CD4-positive, CD25-positive, alpha-beta regulatory T cell (primary cell): ENCODE data around the gene EZR. TPM values are rescaled to one million over a fixed set of nuclear protein-coding genes. Genes with fewer than 3 reads are reported as not detected.

Experiments
- ATAC-seq, 2 donors: fragments of 150-1000 bp; cut with Tn5 transposase; one replicate each; pipeline ENCODE4 v1.10.0; 2021; ENCODE audit warnings: low read depth in 2 of 2, moderate number of reproducible peaks in 2 of 2, moderate library complexity in 1 of 2
- DNase-seq, 3 donors: peaks; one replicate each; pipeline versions ENCODE4 v3.0.0 to v3.0.0-alpha.2; 2012 to 2022; ENCODE audit warnings: mixed read lengths in 1 of 3
- H3K27ac ChIP-seq: one replicate; pipeline ENCODE4 v1.7.0; 2013; ENCODE audit warnings: mild to moderate bottlenecking, low read length; ENCODE audit not compliant: insufficient read depth, poor library complexity, severe bottlenecking
- H3K27me3 ChIP-seq: one replicate; pipeline ENCODE4 v1.7.0; 2013; ENCODE audit warnings: low read length; ENCODE audit not compliant: control insufficient read depth, insufficient read depth
- H3K36me3 ChIP-seq: one replicate; pipeline ENCODE4 v1.7.0; 2013; ENCODE audit warnings: mild to moderate bottlenecking, low read length, moderate library complexity; ENCODE audit not compliant: control insufficient read depth, insufficient read depth
- H3K4me1 ChIP-seq: 2 replicates; pipeline ENCODE4 v1.7.0; 2013; ENCODE audit warnings: mild to moderate bottlenecking, low read length; ENCODE audit not compliant: insufficient read depth, control insufficient read depth, poor library complexity, severe bottlenecking
- H3K4me3 ChIP-seq: one replicate; pipeline ENCODE4 v1.7.0; 2013; ENCODE audit warnings: low read depth, mild to moderate bottlenecking, low read length, moderate library complexity
- H3K9me3 ChIP-seq, 2 experiments: 1 replicate in 1 of 2; 2 replicates in 1 of 2; pipeline ENCODE4 v1.7.0; 2013; ENCODE audit warnings: low read length in 2 of 2, mild to moderate bottlenecking in 1 of 2, moderate library complexity in 1 of 2; ENCODE audit not compliant: control insufficient read depth in 2 of 2
- H3K27ac Mint-ChIP-seq, 3 donors: one replicate each; pipeline ENCODE4 v1.8.0; 2020 to 2022; ENCODE audit warnings: mild to moderate bottlenecking in 3 of 3, mixed read lengths in 3 of 3, moderate library complexity in 2 of 3
- H3K27me3 Mint-ChIP-seq: one replicate; pipeline ENCODE4 v1.8.0; 2022; ENCODE audit warnings: mild to moderate bottlenecking, mixed read lengths
- H3K36me3 Mint-ChIP-seq: one replicate; pipeline ENCODE4 v1.8.0; 2020; ENCODE audit warnings: mixed read lengths
- H3K4me1 Mint-ChIP-seq, 4 donors: one replicate each; pipeline ENCODE4 v1.8.0; 2020 to 2022; ENCODE audit warnings: mixed read lengths in 4 of 4, mild to moderate bottlenecking in 1 of 4
- H3K4me3 Mint-ChIP-seq, 4 donors: one replicate each; pipeline ENCODE4 v1.8.0; 2020 to 2022; ENCODE audit warnings: mild to moderate bottlenecking in 4 of 4, mixed read lengths in 4 of 4, moderate library complexity in 3 of 4
- H3K9me3 Mint-ChIP-seq, 7 donors: one replicate each; pipeline ENCODE4 v1.8.0; 2020 to 2022; ENCODE audit warnings: mixed read lengths in 7 of 7, mild to moderate bottlenecking in 3 of 7, moderate library complexity in 2 of 7
- polyA plus RNA-seq, 4 donors: library from polyadenylated mRNA; unstranded; fragments of 300-500 nt; fragmentation: Illumina TruSeq; gene quantifications; one replicate each; pipeline ENCODE4 v1.2.3, GENCODE V29; 2021
- total RNA-seq: library from RNA; stranded (reverse); gene quantifications from one replicate; pipeline ENCODE4 v1.2.3, GENCODE V29; 2022

EZR gene
- total and polyA plus RNA-seq, 5 donors from 2014 or later = 310 to 559 (median 396) TPM

DNA sequence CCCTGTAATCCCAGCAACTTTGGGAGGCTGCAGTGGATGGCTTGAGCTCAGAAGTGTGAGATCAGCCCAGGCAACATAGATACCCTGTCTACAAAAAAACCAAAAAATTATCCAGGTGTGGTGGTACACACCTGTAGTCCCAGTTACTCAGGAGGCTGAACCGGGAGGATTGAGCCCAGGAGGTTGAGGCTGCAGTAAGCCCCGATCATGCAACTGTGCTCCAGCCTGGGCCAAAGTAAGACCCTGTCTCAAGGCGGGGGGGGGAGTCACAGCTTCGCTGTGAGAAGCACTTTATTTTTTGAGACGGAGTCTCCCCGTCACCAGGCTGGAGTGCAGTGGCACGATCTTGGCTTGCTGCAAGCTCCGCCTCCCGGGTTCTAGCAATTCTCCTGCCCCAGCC, 54.2 kb downstream of the EZR start:
- ATAC-seq (no peak), DNase-seq (no peak)
- Mint-ChIP-seq H3K27ac (peak overlapping the region in 1 of 3 donors; percentile 65), H3K36me3 (peaks cover 60% of the 10 kb centered on the region), H3K27me3 (peaks cover 4% of the 10 kb centered on the region), H3K9me3 (peaks cover 0 to 6% (median 0%) of the 10 kb centered on the region in 7 donors), H3K4me3 (peak overlapping the region in 2 of 4 donors; percentile 32 to 47), H3K4me1 (peaks cover 0 to 5% (median 2%) of the 10 kb centered on the region in 4 donors)
- H3K4me3 ChIP-seq = no peak overlapping the region
- peaks cover 72% of the 10 kb centered on the region for H3K36me3 ChIP-seq
- no peaks in the 10 kb centered on the region for H3K9me3 ChIP-seq
- H3K27ac ChIP-seq = no peak overlapping the region
- no peaks in the 10 kb centered on the region for H3K4me1 ChIP-seq
- no peaks in the 10 kb centered on the region for H3K27me3 ChIP-seq

- H3K27ac ChIP-seq = no peak overlapping the region
- ATAC-seq = peak in 1 of 2 donors; percentile 12
Observed at GRCh38 chr6:158764183-158764849, 54.9 kb downstream of the EZR start.

DNA sequence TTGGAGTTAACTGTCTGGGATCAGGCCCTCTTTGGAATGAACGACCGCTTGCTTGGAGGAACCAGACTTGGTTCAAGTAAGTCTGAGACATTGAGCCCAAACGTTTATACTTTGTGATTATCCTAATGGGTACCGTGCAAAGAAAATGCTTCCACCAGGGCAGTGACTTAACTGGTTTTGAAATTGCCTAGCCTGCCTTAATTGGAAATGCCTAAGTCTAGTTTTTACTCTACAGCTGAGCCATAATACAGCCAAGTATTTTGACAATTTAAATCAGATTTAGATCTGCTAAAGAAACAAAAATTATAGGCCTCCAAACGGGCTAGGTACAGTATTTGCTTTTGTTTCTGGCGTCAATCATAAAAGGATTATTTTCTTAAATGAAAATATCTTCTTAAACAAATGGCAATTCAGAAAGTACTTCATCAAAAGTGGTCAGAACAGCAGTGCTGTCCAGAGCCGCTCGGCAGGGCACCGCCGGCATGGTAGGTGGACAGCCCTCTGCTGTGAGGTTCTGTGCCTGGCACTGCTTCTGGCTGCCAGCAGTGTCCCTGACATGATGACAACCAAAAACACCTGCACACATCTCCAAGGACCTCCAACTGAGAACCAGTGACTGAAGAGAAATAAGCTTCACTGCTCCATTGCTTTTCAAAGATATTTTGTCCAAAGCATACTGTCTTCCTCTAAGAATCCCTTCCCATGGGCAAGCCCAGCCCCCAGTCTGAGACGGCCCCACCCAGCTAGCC, 55.6 kb downstream of the EZR start:
- Mint-ChIP-seq H3K4me3 (peak overlapping the region in 2 of 4 donors; percentile 43 to 47), H3K36me3 (peaks cover 49% of the 10 kb centered on the region), H3K4me1 (peaks cover 0 to 3% (median 0%) of the 10 kb centered on the region in 4 donors), H3K27me3 (no peaks in the 10 kb centered on the region), H3K9me3 (peaks cover 0 to 3% (median 0%) of the 10 kb centered on the region in 7 donors), H3K27ac (peak overlapping the region in 2 of 3 donors; percentile 65 to 80)
- Histone ChIP-seq H3K4me3 (no peak overlapping the region), H3K4me1 (no peaks in the 10 kb centered on the region), H3K36me3 (peaks cover 59% of the 10 kb centered on the region), H3K9me3 (no peaks in the 10 kb centered on the region), H3K27me3 (no peaks in the 10 kb centered on the region), H3K27ac (no peak overlapping the region)
- DNase-seq (no peak), ATAC-seq (peak in 1 of 2 donors; percentile 10)

More at GRCh38 chr6:158764183-158764849, 54.9 kb downstream of the EZR start:
- Mint-ChIP-seq H3K27ac (peak overlapping the region in 2 of 3 donors; percentile 65 to 80), H3K27me3 (no peaks in the 10 kb centered on the region), H3K4me3 (peak overlapping the region in 2 of 4 donors; percentile 33 to 47), H3K36me3 (peaks cover 54% of the 10 kb centered on the region), H3K4me1 (peaks cover 0 to 3% (median 0%) of the 10 kb centered on the region in 4 donors), H3K9me3 (peaks cover 0 to 3% (median 0%) of the 10 kb centered on the region in 7 donors)
- Histone ChIP-seq H3K4me1 (no peaks in the 10 kb centered on the region), H3K27me3 (no peaks in the 10 kb centered on the region), H3K4me3 (no peak overlapping the region), H3K36me3 (peaks cover 66% of the 10 kb centered on the region), H3K9me3 (no peaks in the 10 kb centered on the region)
- no peak for DNase-seq

- peaks cover 44% of the 10 kb centered on the region for H3K36me3 Mint-ChIP-seq
- no peaks in the 10 kb centered on the region for H3K4me1 ChIP-seq
- no peak overlapping the region for H3K4me3 ChIP-seq
- peaks cover 52% of the 10 kb centered on the region for H3K36me3 ChIP-seq
- peak overlapping the region in 1 of 4 donors; percentile 47 for H3K4me3 Mint-ChIP-seq
- no peaks in the 10 kb centered on the region for H3K27me3 ChIP-seq
- no peak for DNase-seq
- H3K27ac ChIP-seq = no peak overlapping the region
- peaks cover 0 to 3% (median 0%) of the 10 kb centered on the region in 7 donors for H3K9me3 Mint-ChIP-seq
- H3K4me1 Mint-ChIP-seq = peaks cover 0 to 3% (median 0%) of the 10 kb centered on the region in 4 donors
- H3K27ac Mint-ChIP-seq = peak overlapping the region in 2 of 3 donors; percentile 82 to 83
- H3K27me3 Mint-ChIP-seq = no peaks in the 10 kb centered on the region
- H3K9me3 ChIP-seq = no peaks in the 10 kb centered on the region
- ATAC-seq = no peak
Observed at GRCh38 chr6:158762787-158763433, 56.3 kb downstream of the EZR start.

DNA sequence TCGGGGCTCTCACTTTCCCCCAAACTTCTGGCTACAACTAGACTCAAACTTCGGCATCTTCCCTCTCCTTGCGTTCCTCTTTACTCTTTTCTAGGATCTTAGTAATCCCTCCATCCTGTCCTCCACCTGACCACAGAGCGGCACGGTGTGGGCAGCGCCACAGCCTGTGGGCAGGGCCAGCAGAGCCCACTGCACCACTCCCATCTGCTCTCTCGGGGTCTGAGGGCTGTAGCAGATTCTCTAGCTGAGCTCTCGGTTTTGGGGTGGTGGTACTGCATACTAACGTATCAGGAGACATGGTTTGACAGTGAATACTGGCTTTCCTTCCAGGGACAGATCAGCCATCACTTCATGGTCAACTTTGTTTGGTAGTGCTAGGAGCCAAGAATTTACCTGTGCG, 57.4 kb downstream of the EZR start:
- Histone ChIP-seq H3K27ac (no peak overlapping the region), H3K4me1 (no peaks in the 10 kb centered on the region), H3K9me3 (no peaks in the 10 kb centered on the region), H3K36me3 (peaks cover 40% of the 10 kb centered on the region), H3K4me3 (no peak overlapping the region), H3K27me3 (no peaks in the 10 kb centered on the region)
- ATAC-seq (no peak), DNase-seq (no peak)
- H3K27me3 Mint-ChIP-seq = no peaks in the 10 kb centered on the region
- H3K9me3 Mint-ChIP-seq = peaks cover 0 to 2% (median 0%) of the 10 kb centered on the region in 7 donors
- peaks cover 0 to 3% (median 0%) of the 10 kb centered on the region in 4 donors for H3K4me1 Mint-ChIP-seq
- H3K4me3 Mint-ChIP-seq = peak overlapping the region in 1 of 4 donors; percentile 70
- H3K36me3 Mint-ChIP-seq = peaks cover 43% of the 10 kb centered on the region
- H3K27ac Mint-ChIP-seq = peak overlapping the region in 1 of 3 donors; percentile 88

DNA sequence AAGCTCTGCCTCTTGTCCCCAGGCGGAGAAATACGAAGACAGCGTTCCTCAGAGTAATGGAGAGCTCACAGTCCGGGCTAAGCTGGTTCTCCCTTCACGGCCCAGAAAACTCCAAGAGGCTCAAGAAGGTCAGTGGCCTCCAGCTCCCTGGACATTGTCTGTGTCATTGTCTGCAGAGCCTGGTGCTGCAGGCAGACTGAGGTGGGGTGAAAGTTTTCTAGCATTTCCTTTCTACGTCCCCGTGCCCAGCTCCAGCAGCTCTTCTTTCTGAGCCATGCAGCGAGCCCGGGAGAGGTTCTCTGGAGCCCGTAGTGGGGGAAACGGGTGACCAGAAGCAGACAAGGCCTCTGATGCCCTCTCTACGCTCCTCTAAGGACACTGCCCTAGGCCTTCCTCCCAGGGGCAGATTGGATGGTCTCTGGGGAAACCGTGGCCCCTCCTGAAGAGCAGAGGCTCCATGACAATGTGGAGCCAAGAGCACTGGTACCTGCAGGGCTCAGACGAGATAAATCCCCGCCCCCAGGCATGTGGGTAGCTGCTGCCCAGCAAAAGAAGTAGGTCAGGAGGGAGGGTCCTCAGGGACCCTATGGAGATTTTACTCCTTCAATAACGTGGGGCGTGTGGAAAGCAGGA, 58.4 kb downstream of the EZR start:
- H3K27ac ChIP-seq = no peak overlapping the region
- H3K9me3 ChIP-seq = no peaks in the 10 kb centered on the region
- peaks cover 0 to 3% (median 0%) of the 10 kb centered on the region in 4 donors for H3K4me1 Mint-ChIP-seq
- no peak overlapping the region for H3K4me3 ChIP-seq
- peaks cover 32% of the 10 kb centered on the region for H3K36me3 ChIP-seq
- peaks cover 37% of the 10 kb centered on the region for H3K36me3 Mint-ChIP-seq
- H3K4me3 Mint-ChIP-seq = no peak overlapping the region
- H3K27ac Mint-ChIP-seq = peak overlapping the region in 1 of 3 donors; percentile 10
- no peaks in the 10 kb centered on the region for H3K27me3 Mint-ChIP-seq
- H3K9me3 Mint-ChIP-seq = peaks cover 0 to 2% (median 0%) of the 10 kb centered on the region in 7 donors
- ATAC-seq = no peak
- H3K27me3 ChIP-seq = no peaks in the 10 kb centered on the region
- no peaks in the 10 kb centered on the region for H3K4me1 ChIP-seq
- no peak for DNase-seq

- no peaks in the 10 kb centered on the region for H3K9me3 ChIP-seq
- peak overlapping the region in 1 of 3 donors; percentile 80 for H3K27ac Mint-ChIP-seq
- ATAC-seq = no peak
- peaks cover 0 to 2% (median 0%) of the 10 kb centered on the region in 7 donors for H3K9me3 Mint-ChIP-seq
- peaks cover 0 to 3% (median 0%) of the 10 kb centered on the region in 4 donors for H3K4me1 Mint-ChIP-seq
- no peaks in the 10 kb centered on the region for H3K27me3 ChIP-seq
- peaks cover 32% of the 10 kb centered on the region for H3K36me3 ChIP-seq
- no peaks in the 10 kb centered on the region for H3K27me3 Mint-ChIP-seq
- H3K27ac ChIP-seq = no peak overlapping the region
- H3K4me1 ChIP-seq = no peaks in the 10 kb centered on the region
- H3K4me3 Mint-ChIP-seq = no peak overlapping the region
- peaks cover 32% of the 10 kb centered on the region for H3K36me3 Mint-ChIP-seq
- no peak for DNase-seq
- H3K4me3 ChIP-seq = no peak overlapping the region
Observed at GRCh38 chr6:158759966-158760617, 59.1 kb downstream of the EZR start.
